NCI-H2107 treated with DMSO at 0.1 percent for 48 hours (cell line): ENCODE data around the gene PITX3.
A peak's percentile ranks its signal among the peaks of the same experiment; 100 is the strongest.

ENCODE experiments used
- DNase-seq: peaks from one replicate; lab custom pipeline; 2025; ENCODE audit not compliant: unreplicated experiment; lab: John Stamatoyannopoulos, UW

Gene PITX3

GRCh38 chr10:102241444-102242117 is at the start of gene PITX3:
TSS of gene PITX3 (minus strand) at chr10:102241512. CDS start at chr10:102232080, 9,432 bp downstream.
- DNase-seq, result no peak

GRCh38 chr10:102289840-102290239 is 48.5 kb upstream of the PITX3 start:
- DNase-seq, result no peak

- no peak for DNase-seq
Measured at GRCh38 chr10:102289356-102289755, 48.0 kb upstream of the PITX3 start.

- DNase-seq, result peak; percentile 2
Measured at GRCh38 chr10:102287991-102288390, 46.7 kb upstream of the PITX3 start.

- DNase-seq, result no peak
Measured at GRCh38 chr10:102287538-102287937, 46.2 kb upstream of the PITX3 start.

- no peak for DNase-seq
Measured at GRCh38 chr10:102286216-102286615, 44.9 kb upstream of the PITX3 start.

GRCh38 chr10:102285133-102285532 is 43.8 kb upstream of the PITX3 start:
- no peak for DNase-seq

- DNase-seq, result no peak
Measured at GRCh38 chr10:102284531-102284930, 43.2 kb upstream of the PITX3 start.

GRCh38 chr10:102283890-102284289 is 42.6 kb upstream of the PITX3 start:
- no peak for DNase-seq

GRCh38 chr10:102283488-102283887 is 42.2 kb upstream of the PITX3 start:
- no peak for DNase-seq

GRCh38 chr10:102281102-102281487 is 39.8 kb upstream of the PITX3 start:
- no peak for DNase-seq

- no peak for DNase-seq
Measured at GRCh38 chr10:102280397-102281101, 39.2 kb upstream of the PITX3 start.

- DNase-seq, result no peak
Measured at GRCh38 chr10:102279104-102279503, 37.8 kb upstream of the PITX3 start.

GRCh38 chr10:102275343-102275742 is 34.0 kb upstream of the PITX3 start:
- no peak for DNase-seq

- no peak for DNase-seq
Measured at GRCh38 chr10:102274062-102274461, 32.8 kb upstream of the PITX3 start.

- no peak for DNase-seq
Measured at GRCh38 chr10:102269017-102269416, 27.7 kb upstream of the PITX3 start.

- DNase-seq, result no peak
Measured at GRCh38 chr10:102268375-102268888, 27.1 kb upstream of the PITX3 start.

GRCh38 chr10:102267748-102268147 is 26.4 kb upstream of the PITX3 start:
- DNase-seq, result no peak

GRCh38 chr10:102266670-102267069 is 25.4 kb upstream of the PITX3 start:
- no peak for DNase-seq

- DNase-seq, result no peak
Measured at GRCh38 chr10:102264371-102264770, 23.1 kb upstream of the PITX3 start.

- DNase-seq, result no peak
Measured at GRCh38 chr10:102262744-102263370, 21.5 kb upstream of the PITX3 start.

- DNase-seq, result no peak
Measured at GRCh38 chr10:102261842-102262241, 20.5 kb upstream of the PITX3 start.
